B cell (primary cell): ENCODE results near the gene ZDHHC12. TPM values are rescaled to one million over a fixed set of nuclear protein-coding genes. Genes with fewer than 3 reads are reported as not detected.

Experiments
- ATAC-seq: fragments of 200-7000 bp; cut with Tn5 transposase; one replicate; pipeline ENCODE4 v1.10.0; 2021; ENCODE audit warnings: low read depth, mild to moderate bottlenecking, moderate number of reproducible peaks, moderate library complexity
- CTCF ChIA-PET: fragments of 350-600 bp; sonication (Branson Sonifier 250); formaldehyde crosslinking; loops from one replicate; lab custom pipeline; 2021; ENCODE audit warnings: antibody characterized with exemption, inconsistent platforms; lab: Charles Lee
- POLR2A ChIA-PET: fragments of 350-600 bp; sonication (Branson Sonifier 250); formaldehyde crosslinking; loops from one replicate; lab custom pipeline; 2021; ENCODE audit warnings: antibody characterized with exemption; lab: Charles Lee
- DNase-seq: peaks from one replicate; pipeline ENCODE4 v3.0.0; 2013
- H2AFZ ChIP-seq: 2 replicates; pipeline ENCODE4 v1.6.1; 2012; ENCODE audit warnings: mild to moderate bottlenecking, low read depth, low read length; ENCODE audit not compliant: insufficient read depth, poor library complexity, severe bottlenecking
- H3K27ac ChIP-seq, 2 donors: 1 replicate in 1 of 2; 2 replicates in 1 of 2; pipeline ENCODE4 v1.5.1; 2012 to 2013; ENCODE audit warnings: low read length in 2 of 2, mild to moderate bottlenecking in 2 of 2, moderate library complexity in 1 of 2
- H3K27me3 ChIP-seq, 4 experiments: fragments of 200-600 bp in 1 of 4; sonication (generic) in 1 of 4; replicated peaks in 1 of 4; 1 replicate in 2 of 4; 2 replicates in 2 of 4; pipeline versions ENCODE4 v1.6.1 to v1.7.0; 2013 to 2016; ENCODE audit warnings: low read length in 3 of 4, mild to moderate bottlenecking in 2 of 4, mixed read lengths in 1 of 4, moderate library complexity in 1 of 4; ENCODE audit not compliant: insufficient read depth in 4 of 4, control insufficient read depth in 3 of 4; ENCODE audit errors: control extremely low read depth in 1 of 4
- H3K36me3 ChIP-seq, 2 experiments: replicated peaks in 1 of 2; 1 replicate in 1 of 2; 2 replicates in 1 of 2; pipeline versions ENCODE4 v1.6.1 to v1.7.1; 2013; ENCODE audit warnings: low read length in 1 of 2; ENCODE audit not compliant: insufficient read depth in 2 of 2, control insufficient read depth in 1 of 2; ENCODE audit errors: control extremely low read depth in 1 of 2, extremely low read depth in 1 of 2
- H3K4me1 ChIP-seq, 2 donors: fragments of 200-600 bp in 1 of 2; sonication (generic) in 1 of 2; 1 replicate in 1 of 2; 2 replicates in 1 of 2; pipeline versions ENCODE4 v1.5.1 to v1.6.1; 2013 to 2017; ENCODE audit warnings: low read length in 2 of 2; ENCODE audit not compliant: control insufficient read depth in 2 of 2, insufficient read depth in 2 of 2
- H3K4me2 ChIP-seq: replicated peaks from 2 replicates; pipeline ENCODE3; 2012; ENCODE audit warnings: mild to moderate bottlenecking, low read depth, low read length; ENCODE audit not compliant: poor library complexity, severe bottlenecking
- H3K4me3 ChIP-seq, 5 experiments: fragments of 200-600 bp in 1 of 5; sonication (generic) in 1 of 5; 1 replicate in 3 of 5; 2 replicates in 2 of 5; pipeline versions ENCODE4 v1.5.1 to v1.7.0; 2011 to 2016; ENCODE audit warnings: low read length in 4 of 5, mild to moderate bottlenecking in 4 of 5, low read depth in 2 of 5, control low read depth in 1 of 5, moderate library complexity in 1 of 5; ENCODE audit not compliant: insufficient read depth in 1 of 5; ENCODE audit errors: control extremely low read depth in 1 of 5, extremely low read depth in 1 of 5
- H3K79me2 ChIP-seq: fragments of 200-600 bp; sonication (generic); one replicate; pipeline ENCODE4 v1.6.0; 2016; ENCODE audit warnings: low read length; ENCODE audit not compliant: control insufficient read depth, insufficient read depth
- H3K9ac ChIP-seq: fragments of 200-600 bp; sonication (generic); 2 replicates; pipeline ENCODE4 v1.6.1; 2017; ENCODE audit warnings: mild to moderate bottlenecking, low read length, moderate library complexity
- H3K9me3 ChIP-seq, 3 donors: one replicate each; pipeline versions ENCODE4 v1.6.1 to v1.7.1; 2013; ENCODE audit warnings: low read length in 2 of 3; ENCODE audit not compliant: control insufficient read depth in 2 of 3, insufficient read depth in 1 of 3; ENCODE audit errors: control extremely low read depth in 1 of 3
- H4K20me1 ChIP-seq: 2 replicates; pipeline ENCODE4 v1.6.0; 2012; ENCODE audit warnings: mild to moderate bottlenecking, low read length; ENCODE audit not compliant: insufficient read depth, control insufficient read depth, poor library complexity, severe bottlenecking
- H3K27ac Mint-ChIP-seq: one replicate; pipeline ENCODE4 v1.8.0; 2021; ENCODE audit warnings: mixed read lengths
- H3K27me3 Mint-ChIP-seq: one replicate; pipeline ENCODE4 v1.8.0; 2021; ENCODE audit warnings: mixed read lengths
- H3K4me1 Mint-ChIP-seq: one replicate; pipeline ENCODE4 v1.8.0; 2021; ENCODE audit warnings: mixed read lengths
- H3K4me3 Mint-ChIP-seq: one replicate; pipeline ENCODE4 v1.8.0; 2021; ENCODE audit warnings: mixed read lengths
- H3K9me3 Mint-ChIP-seq: one replicate; pipeline ENCODE4 v1.8.0; 2022; ENCODE audit warnings: mixed read lengths; ENCODE audit not compliant: insufficient read depth
- EZH2 ChIP-seq: IDR thresholded peaks from 2 replicates; pipeline ENCODE4 v1.6.1; 2012; ENCODE audit warnings: borderline replicate concordance, low read depth, mild to moderate bottlenecking, moderate library complexity, low read length; ENCODE audit not compliant: insufficient read depth, poor library complexity, severe bottlenecking
- WGBS: methylation state at CpG from one replicate; pipeline ENCODE4 v1.1.5; 2013; ENCODE audit warnings: missing lambda C conversion rate; ENCODE audit not compliant: insufficient coverage; 5-methylcytosine and 5-hydroxymethylcytosine counted together
- intact Hi-C: fragments of 100-400 bp; cut with micrococcal nuclease; formaldehyde crosslinking; loops from one replicate; pipeline ENCODE4 v1.10.0; 2022
- polyA plus RNA-seq: library from polyadenylated mRNA; depleted of rRNA; stranded (reverse); fragments of >200 nt; gene quantifications from 2 replicates; pipeline ENCODE4 v1.2.3, GENCODE V29; 2012
- total RNA-seq, 2 donors: library from RNA; stranded (reverse); fragments of 120-200 nt in 1 of 2; gene quantifications; 1 replicate in 1 of 2; 2 replicates in 1 of 2; pipeline versions ENCODE4 v1.2.3 to v1.2.4, GENCODE V29; 2013 to 2022
- TF ChIP-seq, protein P1 (sequence below): fragments of 200-600 bp; IDR thresholded peaks from one replicate; pipeline ENCODE4 v1.8.0; 2022; ENCODE audit warnings: antibody characterized with exemption, mild to moderate bottlenecking

The ZDHHC12 gene
- total and polyA plus RNA-seq, 2 donors (not counting 1 experiment from before 2014, with no cell fraction given): 28.5 to 47.0 TPM

DNA sequence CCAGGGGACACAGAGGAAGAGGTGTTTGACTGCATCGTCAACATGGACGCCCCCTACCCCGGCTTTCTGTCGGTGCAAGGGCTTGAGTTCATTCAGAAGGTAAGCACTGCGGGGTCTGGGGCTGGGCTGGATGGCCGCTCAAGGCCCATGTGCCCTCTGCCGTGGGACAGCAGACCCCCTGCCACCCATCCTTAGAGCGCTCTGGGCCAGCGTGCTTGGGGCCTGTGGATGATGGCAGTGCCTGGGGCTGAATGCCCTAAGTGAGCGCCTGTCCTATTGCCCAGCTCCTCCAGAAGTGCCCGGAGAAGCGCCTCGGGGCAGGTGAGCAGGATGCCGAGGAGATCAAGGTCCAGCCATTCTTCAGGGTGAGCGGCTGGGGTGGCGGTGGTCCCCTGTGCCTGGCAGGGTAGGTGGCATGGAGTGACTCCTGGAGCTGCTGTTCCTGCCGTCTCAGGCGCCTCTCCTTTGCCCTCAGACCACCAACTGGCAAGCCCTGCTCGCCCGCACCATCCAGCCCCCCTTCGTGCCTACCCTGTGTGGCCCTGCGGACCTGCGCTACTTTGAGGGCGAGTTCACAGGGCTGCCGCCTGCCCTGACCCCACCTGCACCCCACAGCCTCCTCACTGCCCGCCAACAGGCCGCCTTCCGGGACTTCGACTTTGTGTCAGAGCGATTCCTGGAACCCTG is 3.9 kb downstream of the ZDHHC12 start:
- Histone ChIP-seq H3K4me3 (no peak overlapping the region), H3K27me3 (no peaks in the 10 kb centered on the region), H3K9ac (no peak overlapping the region), H3K27ac (no peak overlapping the region), H4K20me1 (no peaks in the 10 kb centered on the region), H2AFZ (no peak overlapping the region), H3K4me1 (peaks cover 17 to 21% of the 10 kb centered on the region in 2 donors), H3K79me2 (peaks cover 8% of the 10 kb centered on the region), H3K4me2 (no peak overlapping the region), H3K9me3 (no peaks in the 10 kb centered on the region), H3K36me3 (peaks cover 0 to 13% of the 10 kb centered on the region in 2 experiments)
- peaks cover 26% of the 10 kb centered on the region for H3K4me1 Mint-ChIP-seq
- no peak for ATAC-seq
- no peak overlapping the region for H3K4me3 Mint-ChIP-seq
- no peaks in the 10 kb centered on the region for H3K27me3 Mint-ChIP-seq
- no peaks in the 10 kb centered on the region for H3K9me3 Mint-ChIP-seq
- no peak for DNase-seq
- TF ChIP-seq, protein P1, sequence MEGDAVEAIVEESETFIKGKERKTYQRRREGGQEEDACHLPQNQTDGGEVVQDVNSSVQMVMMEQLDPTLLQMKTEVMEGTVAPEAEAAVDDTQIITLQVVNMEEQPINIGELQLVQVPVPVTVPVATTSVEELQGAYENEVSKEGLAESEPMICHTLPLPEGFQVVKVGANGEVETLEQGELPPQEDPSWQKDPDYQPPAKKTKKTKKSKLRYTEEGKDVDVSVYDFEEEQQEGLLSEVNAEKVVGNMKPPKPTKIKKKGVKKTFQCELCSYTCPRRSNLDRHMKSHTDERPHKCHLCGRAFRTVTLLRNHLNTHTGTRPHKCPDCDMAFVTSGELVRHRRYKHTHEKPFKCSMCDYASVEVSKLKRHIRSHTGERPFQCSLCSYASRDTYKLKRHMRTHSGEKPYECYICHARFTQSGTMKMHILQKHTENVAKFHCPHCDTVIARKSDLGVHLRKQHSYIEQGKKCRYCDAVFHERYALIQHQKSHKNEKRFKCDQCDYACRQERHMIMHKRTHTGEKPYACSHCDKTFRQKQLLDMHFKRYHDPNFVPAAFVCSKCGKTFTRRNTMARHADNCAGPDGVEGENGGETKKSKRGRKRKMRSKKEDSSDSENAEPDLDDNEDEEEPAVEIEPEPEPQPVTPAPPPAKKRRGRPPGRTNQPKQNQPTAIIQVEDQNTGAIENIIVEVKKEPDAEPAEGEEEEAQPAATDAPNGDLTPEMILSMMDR: no peak
- TF ChIP-seq EZH2: no peak
- POLR2A ChIA-PET: no interaction called here
- 96% methylated on average over 30 of the region's 30 CpGs for WGBS
- CTCF ChIA-PET: no interaction called here
- intact Hi-C loops: loop anchor here (5.0 kb wide), 1 partner anchor 1082 kb away; the partner anchor contains the start of gene TOR1B
- no peak overlapping the region for H3K27ac Mint-ChIP-seq

DNA sequence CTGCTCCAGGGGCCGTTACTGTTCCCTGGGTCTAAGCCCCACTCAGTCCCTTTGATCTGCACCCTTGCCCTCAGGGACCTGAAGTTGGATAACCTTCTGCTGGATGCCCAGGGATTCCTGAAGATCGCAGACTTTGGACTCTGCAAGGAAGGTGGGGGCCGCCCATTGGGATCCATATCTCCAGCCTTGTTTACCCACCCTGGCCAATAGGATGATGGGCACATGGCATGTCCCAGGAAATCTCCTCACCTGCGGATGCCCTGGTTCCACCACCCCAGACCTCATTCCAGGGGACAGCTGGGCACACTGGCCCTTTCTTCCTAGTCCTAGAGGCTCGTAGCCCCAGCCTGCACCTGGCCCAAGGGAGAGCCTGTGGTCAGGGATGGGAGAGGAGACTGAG is 5.5 kb downstream of the ZDHHC12 start:
- H3K4me3 Mint-ChIP-seq: no peak overlapping the region
- H2AFZ ChIP-seq: no peak overlapping the region
- peaks cover 13% of the 10 kb centered on the region for H3K4me1 Mint-ChIP-seq
- peaks cover 1% of the 10 kb centered on the region for H3K79me2 ChIP-seq
- H3K4me3 ChIP-seq: no peak overlapping the region
- H3K27me3 ChIP-seq: no peaks in the 10 kb centered on the region
- H3K27ac ChIP-seq: no peak overlapping the region
- H3K4me2 ChIP-seq: no peak overlapping the region
- ATAC-seq: no peak
- CTCF ChIA-PET: no interaction called here
- H3K9me3 ChIP-seq: no peaks in the 10 kb centered on the region
- H3K36me3 ChIP-seq: peaks cover 0 to 13% of the 10 kb centered on the region in 2 experiments
- no peaks in the 10 kb centered on the region for H3K27me3 Mint-ChIP-seq
- H3K9ac ChIP-seq: no peak overlapping the region
- no peak overlapping the region for H3K27ac Mint-ChIP-seq
- H3K9me3 Mint-ChIP-seq: no peaks in the 10 kb centered on the region
- intact Hi-C loops: no loop called here
- H4K20me1 ChIP-seq: no peaks in the 10 kb centered on the region
- H3K4me1 ChIP-seq: peaks cover 9 to 10% of the 10 kb centered on the region in 2 donors
- POLR2A ChIA-PET: no interaction called here
- no peak for DNase-seq
- TF ChIP-seq, protein P1: no peak
- TF ChIP-seq EZH2: no peak
- WGBS: 86% methylated on average over 2 of the region's 5 CpGs
